Uterus (tissue), 4 donors: ENCODE measurements around the gene ADIPOR2. TPM values are rescaled to one million over a fixed set of nuclear protein-coding genes. Genes with fewer than 3 reads are reported as not detected.

Source experiments
- DNase-seq, 2 donors: peaks; one replicate each; pipeline ENCODE4 v3.0.0-alpha.2; 2019 to 2020
- H3K27ac ChIP-seq, 2 donors: fragments of 200-600 bp; sonication (generic); 1 replicate in 1 of 2; 2 replicates in 1 of 2; pipeline ENCODE4 v1.5.1; 2016 to 2018
- H3K27me3 ChIP-seq, 2 donors: fragments of 200-600 bp; sonication (generic); one replicate each; pipeline ENCODE4 v1.5.1; 2018 to 2019; ENCODE audit warnings: control low read depth in 1 of 2
- H3K36me3 ChIP-seq, 2 donors: fragments of 200-600 bp; sonication (generic); one replicate each; pipeline ENCODE4 v1.5.1; 2019; ENCODE audit warnings: control low read depth in 1 of 2
- H3K4me1 ChIP-seq, 2 donors: fragments of 200-600 bp; sonication (generic); one replicate each; pipeline ENCODE4 v1.5.1; 2018 to 2019; ENCODE audit warnings: control low read depth in 1 of 2
- H3K4me3 ChIP-seq, 2 donors: fragments of 200-600 bp; sonication (generic); 1 replicate in 1 of 2; 2 replicates in 1 of 2; pipeline ENCODE4 v1.5.1; 2018 to 2019; ENCODE audit warnings: mild to moderate bottlenecking in 1 of 2
- H3K9me3 ChIP-seq, 2 donors: fragments of 200-600 bp; sonication (generic); one replicate each; pipeline ENCODE4 v1.5.1; 2019; ENCODE audit warnings: control low read depth in 1 of 2
- POLR2A ChIP-seq, 2 donors: fragments of 450-650 bp; IDR thresholded peaks; one replicate each; pipeline ENCODE4 v1.6.1; 2016; ENCODE audit warnings: antibody characterized with exemption in 2 of 2, mild to moderate bottlenecking in 1 of 2, moderate library complexity in 1 of 2
- intact Hi-C: fragments of 100-400 bp; cut with DNase I; formaldehyde crosslinking; loops from one replicate; pipeline ENCODE4 v1.15.1; 2023; ENCODE audit warnings: low total_unique reads
- total RNA-seq, 4 donors: library from RNA; depleted of rRNA in 3 of 4; stranded (reverse); fragments of >200 nt in 3 of 4; gene quantifications; one replicate each; pipeline versions ENCODE4 v1.1.0 to v1.2.4, GENCODE V29; 2014 to 2023
- TF ChIP-seq, protein P1 (sequence below), 4 experiments: fragments of 200-600 bp in 2 of 4; fragments of 450-650 bp in 2 of 4; sonication (generic) in 2 of 4; IDR thresholded peaks; one replicate each; pipeline ENCODE4 v1.5.1; 2016 to 2019; ENCODE audit warnings: antibody characterized with exemption in 4 of 4, mild to moderate bottlenecking in 2 of 4, moderate library complexity in 1 of 4
- donor health status: DM: yes; HTN: yes; CAD: no.

ADIPOR2 gene
- total RNA-seq, 4 donors from 2014 or later: 30.3 to 71.2 (median 42.3) TPM

GRCh38 chr12:1661553-1662335 is 29.1 kb upstream of the ADIPOR2 start:
- H3K36me3 ChIP-seq: no peaks in the 10 kb centered on the region
- H3K27me3 ChIP-seq: no peaks in the 10 kb centered on the region
- no peaks in the 10 kb centered on the region for H3K9me3 ChIP-seq
- H3K4me1 ChIP-seq: no peaks in the 10 kb centered on the region
- peak overlapping the region; percentile 81 to 94 for H3K27ac ChIP-seq
- TF ChIP-seq POLR2A (IDR thresholded peaks at IDR 0.05): peak; percentile 59 to 67
- TF ChIP-seq, protein P1, sequence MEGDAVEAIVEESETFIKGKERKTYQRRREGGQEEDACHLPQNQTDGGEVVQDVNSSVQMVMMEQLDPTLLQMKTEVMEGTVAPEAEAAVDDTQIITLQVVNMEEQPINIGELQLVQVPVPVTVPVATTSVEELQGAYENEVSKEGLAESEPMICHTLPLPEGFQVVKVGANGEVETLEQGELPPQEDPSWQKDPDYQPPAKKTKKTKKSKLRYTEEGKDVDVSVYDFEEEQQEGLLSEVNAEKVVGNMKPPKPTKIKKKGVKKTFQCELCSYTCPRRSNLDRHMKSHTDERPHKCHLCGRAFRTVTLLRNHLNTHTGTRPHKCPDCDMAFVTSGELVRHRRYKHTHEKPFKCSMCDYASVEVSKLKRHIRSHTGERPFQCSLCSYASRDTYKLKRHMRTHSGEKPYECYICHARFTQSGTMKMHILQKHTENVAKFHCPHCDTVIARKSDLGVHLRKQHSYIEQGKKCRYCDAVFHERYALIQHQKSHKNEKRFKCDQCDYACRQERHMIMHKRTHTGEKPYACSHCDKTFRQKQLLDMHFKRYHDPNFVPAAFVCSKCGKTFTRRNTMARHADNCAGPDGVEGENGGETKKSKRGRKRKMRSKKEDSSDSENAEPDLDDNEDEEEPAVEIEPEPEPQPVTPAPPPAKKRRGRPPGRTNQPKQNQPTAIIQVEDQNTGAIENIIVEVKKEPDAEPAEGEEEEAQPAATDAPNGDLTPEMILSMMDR (IDR thresholded peaks at IDR 0.05): peak in 2 of 4 experiments; percentile 9 to 11
- intact Hi-C loops: no loop called here
- H3K4me3 ChIP-seq: peak overlapping the region; percentile 53 to 67
- peak; percentile 77 to 82 for DNase-seq

DNA sequence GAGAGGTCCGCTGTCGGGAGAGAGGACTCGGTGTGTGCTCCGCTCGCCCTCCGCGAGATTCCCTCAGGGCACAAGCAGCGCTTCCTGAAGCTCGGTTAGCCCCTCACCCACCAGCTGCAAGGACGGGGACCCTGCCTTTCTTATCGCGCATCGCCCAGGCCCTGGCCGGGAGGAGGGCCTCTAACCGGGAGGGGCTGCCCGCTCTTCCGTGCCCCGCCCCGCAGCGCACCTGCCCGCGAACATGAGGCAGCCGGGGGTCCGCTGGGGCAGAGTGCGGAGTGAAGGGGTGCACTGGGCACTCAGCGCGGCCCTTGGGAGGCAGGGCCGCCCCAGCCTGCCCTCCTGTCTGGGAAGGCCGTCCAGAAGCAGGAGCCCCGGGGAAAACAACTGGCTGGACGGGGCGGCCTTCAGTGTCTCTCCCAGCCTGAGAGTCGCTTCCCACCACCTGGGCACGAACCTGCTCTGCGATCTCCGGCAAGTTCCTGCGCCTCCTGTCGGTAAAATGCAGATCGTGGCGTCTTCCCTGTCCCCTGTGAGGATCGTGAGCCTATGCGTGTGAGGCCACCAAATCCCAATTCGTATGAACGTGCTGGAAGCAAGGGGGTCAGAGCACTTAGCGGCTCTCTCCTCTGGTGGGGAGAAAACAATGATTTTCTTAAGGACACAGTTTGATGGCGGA is 28.0 kb upstream of the ADIPOR2 start:
- Histone ChIP-seq H3K9me3 (no peaks in the 10 kb centered on the region), H3K4me3 (no peak overlapping the region), H3K4me1 (no peaks in the 10 kb centered on the region), H3K36me3 (no peaks in the 10 kb centered on the region), H3K27ac (peak overlapping the region in 1 of 2 donors; percentile 31), H3K27me3 (no peaks in the 10 kb centered on the region)
- peak in 1 of 2 donors; percentile 27 for DNase-seq
- TF ChIP-seq POLR2A (IDR thresholded peaks at IDR 0.05): no peak
- TF ChIP-seq, protein P1 (IDR thresholded peaks at IDR 0.05): peak in 2 of 4 experiments; percentile 10 to 14
- intact Hi-C loops: no loop called here

- no peak for DNase-seq
- Histone ChIP-seq H3K36me3 (no peaks in the 10 kb centered on the region), H3K4me1 (no peaks in the 10 kb centered on the region), H3K9me3 (no peaks in the 10 kb centered on the region), H3K4me3 (no peak overlapping the region), H3K27ac (peak overlapping the region in 1 of 2 donors; percentile 31), H3K27me3 (no peaks in the 10 kb centered on the region)
- intact Hi-C loops: no loop called here
- TF ChIP-seq, protein P1 (IDR thresholded peaks at IDR 0.05): no peak
- TF ChIP-seq POLR2A (IDR thresholded peaks at IDR 0.05): no peak
Observed at GRCh38 chr12:1663440-1664132, 27.3 kb upstream of the ADIPOR2 start.

GRCh38 chr12:1665366-1665765 is 25.5 kb upstream of the ADIPOR2 start:
- Histone ChIP-seq H3K27me3 (no peaks in the 10 kb centered on the region), H3K9me3 (no peaks in the 10 kb centered on the region), H3K27ac (peak overlapping the region in 1 of 2 donors; percentile 10), H3K4me1 (no peaks in the 10 kb centered on the region), H3K36me3 (no peaks in the 10 kb centered on the region), H3K4me3 (no peak overlapping the region)
- TF ChIP-seq POLR2A (IDR thresholded peaks at IDR 0.05): no peak
- TF ChIP-seq, protein P1 (IDR thresholded peaks at IDR 0.05): no peak
- intact Hi-C loops: no loop called here
- DNase-seq: no peak
